ENCODE results near the gene CSNK1D. TPM values are rescaled to one million over a fixed set of nuclear protein-coding genes. Genes with fewer than 3 reads are reported as not detected.

The CSNK1D gene
- total RNA-seq, 2 donors from 2014 or later, result 37.6 to 116 TPM

DNA sequence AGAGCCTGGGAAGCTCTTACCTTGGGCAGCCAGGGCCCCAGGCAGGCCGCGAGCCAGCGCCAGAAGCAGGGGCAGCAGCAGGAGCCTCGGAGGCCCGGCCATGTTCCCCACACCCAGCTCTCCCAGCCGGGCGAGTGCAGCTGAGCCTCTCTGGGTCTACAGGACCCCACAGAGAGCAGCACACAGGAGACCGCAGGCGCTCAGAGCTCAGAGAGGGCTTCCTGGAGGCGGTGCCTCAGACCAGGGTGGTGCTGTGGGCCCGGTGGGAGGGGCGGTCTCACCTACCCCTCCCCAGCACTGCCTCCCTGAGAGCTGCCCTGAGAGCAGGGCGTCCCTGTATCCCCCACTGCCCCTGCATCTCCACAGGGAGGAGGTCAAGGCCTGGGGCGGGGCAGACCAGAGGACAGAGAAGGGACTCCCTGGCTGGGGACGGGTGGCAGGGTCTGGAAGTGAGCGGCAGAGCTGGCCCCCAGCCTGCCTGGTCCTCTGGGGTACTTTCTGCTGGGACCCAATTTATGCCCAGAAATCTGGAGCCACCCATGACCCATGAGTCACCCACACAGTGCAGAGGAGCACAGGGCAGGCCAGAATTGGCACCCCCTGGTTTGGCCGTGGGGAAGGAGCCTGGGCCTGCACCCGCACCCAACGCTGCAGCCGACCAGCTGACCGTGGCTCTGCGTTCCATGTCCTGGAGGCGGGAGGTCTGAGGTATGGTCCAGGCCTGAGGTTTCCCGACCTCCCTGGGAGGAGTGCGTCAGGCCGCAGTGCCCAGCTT lies 44.1 kb upstream of the CSNK1D start, which contains the start of gene CD7:
CD7 (minus strand) TSS at position 215 of the 775 bp plus-strand sequence; CDS start at position 102, 113 bp downstream.
- Histone ChIP-seq H3K27ac (no peak within 1 kb of the TSS), H3K27me3 (no peaks in the 10 kb centered on the region), H3K4me3 (no peak within 1 kb of the TSS), H3K4me1 (peaks cover 7% of the 10 kb centered on the region), H3K9me3 (no peaks in the 10 kb centered on the region), H3K36me3 (replicated peaks in 1 of 2; ENCODE audit: insufficient read depth in 1 of 2, low read depth in 2 of 2) (no peaks in the 10 kb centered on the region)
- 89 to 91% methylated on average over 11 to 19 of the region's 26 CpGs for WGBS, 2 donors
- DNase-seq (no peak), ATAC-seq (no peak)
- intact Hi-C loops (cut with DNase I), result no loop called here
- TF ChIP-seq, protein P1, sequence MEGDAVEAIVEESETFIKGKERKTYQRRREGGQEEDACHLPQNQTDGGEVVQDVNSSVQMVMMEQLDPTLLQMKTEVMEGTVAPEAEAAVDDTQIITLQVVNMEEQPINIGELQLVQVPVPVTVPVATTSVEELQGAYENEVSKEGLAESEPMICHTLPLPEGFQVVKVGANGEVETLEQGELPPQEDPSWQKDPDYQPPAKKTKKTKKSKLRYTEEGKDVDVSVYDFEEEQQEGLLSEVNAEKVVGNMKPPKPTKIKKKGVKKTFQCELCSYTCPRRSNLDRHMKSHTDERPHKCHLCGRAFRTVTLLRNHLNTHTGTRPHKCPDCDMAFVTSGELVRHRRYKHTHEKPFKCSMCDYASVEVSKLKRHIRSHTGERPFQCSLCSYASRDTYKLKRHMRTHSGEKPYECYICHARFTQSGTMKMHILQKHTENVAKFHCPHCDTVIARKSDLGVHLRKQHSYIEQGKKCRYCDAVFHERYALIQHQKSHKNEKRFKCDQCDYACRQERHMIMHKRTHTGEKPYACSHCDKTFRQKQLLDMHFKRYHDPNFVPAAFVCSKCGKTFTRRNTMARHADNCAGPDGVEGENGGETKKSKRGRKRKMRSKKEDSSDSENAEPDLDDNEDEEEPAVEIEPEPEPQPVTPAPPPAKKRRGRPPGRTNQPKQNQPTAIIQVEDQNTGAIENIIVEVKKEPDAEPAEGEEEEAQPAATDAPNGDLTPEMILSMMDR (IDR thresholded peaks at IDR 0.05), result no peak
- no peak for TF ChIP-seq POLR2A (IDR thresholded peaks at IDR 0.05)

DNA sequence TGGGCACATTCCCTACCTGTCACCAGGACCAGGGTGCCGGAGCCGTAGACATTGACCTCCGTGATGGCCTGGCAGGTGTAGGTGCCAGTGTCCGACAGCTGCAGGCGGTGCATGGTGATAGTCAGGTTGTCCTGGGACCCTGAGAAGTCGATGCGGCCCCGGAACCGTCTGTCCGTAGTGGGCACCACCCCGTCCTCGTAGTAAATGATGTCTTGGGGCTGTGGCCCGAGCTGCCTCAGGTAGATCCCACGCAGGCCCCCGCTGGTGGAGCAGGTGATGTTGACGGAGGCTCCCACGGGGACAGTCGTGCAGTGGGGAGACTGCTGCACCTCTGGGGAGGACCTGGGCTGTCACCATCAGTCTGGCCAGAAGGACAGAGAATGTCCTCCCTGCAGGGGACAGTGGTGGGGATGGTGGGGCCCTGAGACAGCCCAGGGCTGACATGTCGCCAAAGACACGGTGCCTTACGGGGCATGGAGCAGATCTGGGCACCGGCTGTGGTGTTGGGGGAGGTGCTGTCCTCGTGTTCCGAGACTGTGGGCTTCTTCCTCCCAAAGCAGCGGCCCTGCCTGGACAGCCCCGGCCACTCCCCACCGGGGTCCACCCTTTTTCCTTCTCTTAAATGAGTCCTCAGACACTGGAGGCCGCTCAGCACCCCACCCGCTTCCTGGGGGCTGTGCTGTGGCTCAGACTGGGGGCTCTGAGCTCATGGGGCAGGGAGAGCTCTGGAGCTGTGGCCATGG lies 43.3 kb upstream of the CSNK1D start:
- H3K36me3 ChIP-seq (replicated peaks in 1 of 2; ENCODE audit: insufficient read depth in 1 of 2, low read depth in 2 of 2), result no peaks in the 10 kb centered on the region
- H3K27me3 ChIP-seq, result no peaks in the 10 kb centered on the region
- 71 to 74% methylated on average over 14 to 23 of the region's 29 CpGs for WGBS, 2 donors
- no peaks in the 10 kb centered on the region for H3K9me3 ChIP-seq
- DNase-seq (no peak), ATAC-seq (no peak)
- no peak overlapping the region for H3K27ac ChIP-seq
- intact Hi-C loops (cut with DNase I), result no loop called here
- TF ChIP-seq POLR2A (IDR thresholded peaks at IDR 0.05), result no peak
- TF ChIP-seq, protein P1 (IDR thresholded peaks at IDR 0.05), result no peak
- peaks cover 7% of the 10 kb centered on the region for H3K4me1 ChIP-seq
- no peak overlapping the region for H3K4me3 ChIP-seq

DNA sequence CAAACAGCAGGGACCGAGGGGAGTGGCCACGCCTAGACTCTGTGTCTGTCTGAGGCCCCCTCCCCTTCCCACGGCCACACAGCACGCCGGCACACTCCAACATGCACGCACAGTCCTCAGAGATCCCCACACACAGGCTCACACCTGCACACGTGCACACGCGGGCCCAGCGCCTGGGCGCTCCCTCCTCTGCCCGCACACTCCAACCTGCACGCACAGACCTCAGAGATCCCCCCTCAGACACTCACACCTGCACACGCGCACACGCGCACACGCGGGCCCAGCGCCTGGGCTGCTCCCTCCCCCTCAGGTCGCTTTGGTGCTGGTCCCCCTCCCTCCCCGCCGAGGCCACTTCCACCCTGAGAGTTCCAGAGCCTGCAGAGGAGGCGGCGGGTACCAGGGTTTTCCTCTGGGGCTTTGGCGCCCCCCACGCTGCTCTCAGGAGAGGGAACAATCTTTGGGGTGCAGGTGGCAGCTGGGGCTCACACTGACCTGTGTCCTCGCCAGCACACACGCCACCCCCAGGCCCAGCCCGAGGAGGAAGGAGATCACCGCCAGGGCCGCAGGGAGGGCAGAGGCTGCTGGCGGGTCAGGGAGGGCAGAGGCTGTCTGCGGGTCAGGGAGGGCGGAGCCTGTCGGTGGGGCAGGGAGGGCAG lies 42.3 kb upstream of the CSNK1D start:
- TF ChIP-seq, protein P1 (IDR thresholded peaks at IDR 0.05), result no peak
- no peak for TF ChIP-seq POLR2A (IDR thresholded peaks at IDR 0.05)
- no peak overlapping the region for H3K27ac ChIP-seq
- no peaks in the 10 kb centered on the region for H3K27me3 ChIP-seq
- H3K4me1 ChIP-seq, result no peaks in the 10 kb centered on the region
- H3K9me3 ChIP-seq, result no peaks in the 10 kb centered on the region
- DNase-seq (no peak), ATAC-seq (peak; percentile 19)
- intact Hi-C loops (cut with DNase I), result no loop called here
- WGBS, 2 donors, result 20 to 26% methylated on average over 26 to 36 of the region's 36 CpGs
- no peak overlapping the region for H3K4me3 ChIP-seq
- no peaks in the 10 kb centered on the region for H3K36me3 ChIP-seq (replicated peaks in 1 of 2; ENCODE audit: insufficient read depth in 1 of 2, low read depth in 2 of 2)

DNA sequence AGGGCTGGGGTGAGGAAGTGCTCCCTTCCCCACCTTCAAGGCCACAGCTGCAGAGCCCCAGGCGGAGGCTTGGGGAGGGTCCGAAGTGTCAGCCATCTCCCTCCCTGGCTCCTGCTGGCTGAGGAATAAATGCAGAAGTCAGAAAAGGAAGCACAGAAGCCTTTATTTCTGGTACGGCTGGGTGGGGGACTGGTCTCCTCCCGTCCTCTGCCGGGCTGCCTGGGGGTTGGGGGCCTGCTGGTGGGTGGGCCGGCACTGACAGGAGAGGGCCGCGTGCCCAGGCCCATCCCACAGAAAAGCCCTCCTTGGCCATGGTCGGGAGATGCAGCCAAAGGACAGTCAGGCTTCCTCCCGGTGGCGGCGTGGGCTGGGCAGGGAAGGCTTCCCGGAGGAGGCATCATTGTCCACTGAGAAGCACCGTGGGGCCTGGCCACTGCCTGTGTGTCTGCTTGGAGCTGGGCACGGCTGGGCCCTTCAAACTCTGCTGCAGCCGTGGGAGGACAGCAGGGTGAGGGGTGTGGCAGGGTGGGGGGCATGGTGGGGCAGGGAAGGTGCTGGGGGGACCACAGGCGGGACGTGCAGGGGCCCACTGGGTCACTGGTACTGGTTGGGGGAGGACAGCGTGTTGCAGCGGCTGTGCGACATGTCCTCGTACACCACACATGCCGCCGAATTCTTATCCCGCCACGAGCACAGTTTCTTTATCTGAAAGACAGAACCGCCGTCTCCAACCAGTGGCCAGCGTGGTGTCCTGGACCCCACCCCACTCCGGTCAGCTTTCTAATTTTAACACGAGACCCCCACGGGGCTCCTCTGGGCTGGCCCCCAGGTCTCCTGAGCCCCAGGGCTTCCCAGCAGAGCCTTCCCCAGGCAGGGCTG lies 41.5 kb upstream of the CSNK1D start:
- no peaks in the 10 kb centered on the region for H3K27me3 ChIP-seq
- ATAC-seq, result no peak
- no peaks in the 10 kb centered on the region for H3K9me3 ChIP-seq
- intact Hi-C loops (cut with DNase I), result no loop called here
- H3K27ac ChIP-seq, result no peak overlapping the region
- H3K36me3 ChIP-seq (replicated peaks in 1 of 2; ENCODE audit: insufficient read depth in 1 of 2, low read depth in 2 of 2), result no peaks in the 10 kb centered on the region
- WGBS, 2 donors, result 50 to 63% methylated on average over 14 to 32 of the region's 32 CpGs
- no peak for DNase-seq
- no peaks in the 10 kb centered on the region for H3K4me1 ChIP-seq
- H3K4me3 ChIP-seq, result no peak overlapping the region
- TF ChIP-seq POLR2A (IDR thresholded peaks at IDR 0.05), result no peak
- TF ChIP-seq, protein P1 (IDR thresholded peaks at IDR 0.05), result no peak

Data from body of pancreas (tissue), 4 donors.